H9 (cell line): ENCODE results near the gene GRM5. TPM values are rescaled to one million over a fixed set of nuclear protein-coding genes. Genes with fewer than 3 reads are reported as not detected.

ENCODE experiments used
- DNase-seq: peaks from one replicate; pipeline ENCODE4 v3.0.0-alpha.2; 2017
- H2AFZ ChIP-seq: one replicate; pipeline ENCODE4 v1.6.1; 2013; ENCODE audit warnings: mild to moderate bottlenecking, low read length, control low read depth, moderate library complexity
- H2AK5ac ChIP-seq: 2 replicates; pipeline ENCODE4 v1.6.1; 2013; ENCODE audit warnings: low read length, control low read depth, mixed read lengths; ENCODE audit not compliant: insufficient read length
- H2BK120ac ChIP-seq: one replicate; pipeline ENCODE4 v1.6.1; 2013; ENCODE audit warnings: low read depth, mild to moderate bottlenecking, low read length, control low read depth, inconsistent platforms; ENCODE audit not compliant: poor library complexity, severe bottlenecking
- H2BK12ac ChIP-seq: 2 replicates; pipeline ENCODE4 v1.6.1; 2013; ENCODE audit warnings: low read length, control low read depth, mixed read lengths, low read depth; ENCODE audit not compliant: insufficient read length
- H2BK15ac ChIP-seq: 2 replicates; pipeline ENCODE4 v1.6.1; 2013; ENCODE audit warnings: low read depth, low read length, control low read depth
- H2BK20ac ChIP-seq: one replicate; pipeline ENCODE4 v1.6.1; 2013; ENCODE audit warnings: low read depth, mild to moderate bottlenecking, low read length, control low read depth, inconsistent platforms; ENCODE audit not compliant: poor library complexity, severe bottlenecking
- H2BK5ac ChIP-seq: 2 replicates; pipeline ENCODE4 v1.6.1; 2013; ENCODE audit warnings: low read length, control low read depth, mixed read lengths; ENCODE audit not compliant: insufficient read length
- H3K14ac ChIP-seq: 2 replicates; pipeline ENCODE4 v1.6.1; 2013; ENCODE audit warnings: low read length, control low read depth; ENCODE audit not compliant: insufficient read depth
- H3K18ac ChIP-seq: 2 replicates; pipeline ENCODE4 v1.6.1; 2013; ENCODE audit warnings: low read depth, mild to moderate bottlenecking, mixed read lengths, low read length, control low read depth; ENCODE audit not compliant: insufficient read length
- H3K23ac ChIP-seq: 2 replicates; pipeline ENCODE4 v1.6.1; 2013; ENCODE audit warnings: low read length, control low read depth, mixed read lengths, low read depth; ENCODE audit not compliant: insufficient read length
- H3K23me2 ChIP-seq: 2 replicates; pipeline ENCODE4 v1.6.1; 2013; ENCODE audit warnings: low read depth, mild to moderate bottlenecking, mixed read lengths, low read length, control low read depth; ENCODE audit not compliant: insufficient read length, poor library complexity, severe bottlenecking
- H3K27ac ChIP-seq: 2 replicates; pipeline ENCODE4 v1.5.1; 2013; ENCODE audit warnings: low read length, control low read depth, mixed read lengths, low read depth; ENCODE audit not compliant: insufficient read length
- H3K27me3 ChIP-seq: 2 replicates; pipeline ENCODE4 v1.6.1; 2013; ENCODE audit warnings: low read length, control low read depth, inconsistent platforms; ENCODE audit not compliant: insufficient read depth
- H3K4ac ChIP-seq: 2 replicates; pipeline ENCODE4 v1.6.1; 2013; ENCODE audit warnings: low read depth, mild to moderate bottlenecking, control low read depth, inconsistent platforms, low read length, moderate library complexity
- H3K4me1 ChIP-seq: 2 replicates; pipeline ENCODE4 v1.6.1; 2013; ENCODE audit warnings: low read length, control low read depth, inconsistent platforms; ENCODE audit not compliant: insufficient read depth
- H3K4me2 ChIP-seq: 2 replicates; pipeline ENCODE4 v1.6.1; 2013; ENCODE audit warnings: low read length, control low read depth, mixed read lengths; ENCODE audit not compliant: insufficient read length, insufficient read depth
- H3K56ac ChIP-seq: 2 replicates; pipeline ENCODE4 v1.6.1; 2013; ENCODE audit warnings: low read depth, mild to moderate bottlenecking, mixed read lengths, low read length, control low read depth; ENCODE audit not compliant: insufficient read length
- H3K79me1 ChIP-seq: 2 replicates; pipeline ENCODE4 v1.6.1; 2013; ENCODE audit warnings: low read depth, mild to moderate bottlenecking, moderate library complexity, low read length, control low read depth, inconsistent platforms; ENCODE audit not compliant: insufficient read depth, poor library complexity, severe bottlenecking
- H3K79me2 ChIP-seq: 2 replicates; pipeline ENCODE4 v1.6.1; 2013; ENCODE audit warnings: low read length, control low read depth, inconsistent platforms; ENCODE audit not compliant: insufficient read depth
- H3K9ac ChIP-seq: 2 replicates; pipeline ENCODE4 v1.6.1; 2013; ENCODE audit warnings: low read length, control low read depth, mixed read lengths; ENCODE audit not compliant: insufficient read length; ENCODE audit errors: extremely low read depth
- H3K9me3 ChIP-seq: one replicate; pipeline ENCODE4 v1.6.1; 2013; ENCODE audit warnings: low read depth, low read length, inconsistent platforms; ENCODE audit not compliant: control insufficient read depth
- H3T11ph ChIP-seq: one replicate; pipeline ENCODE4 v1.6.1; 2013; ENCODE audit warnings: mild to moderate bottlenecking, low read length, control low read depth, inconsistent platforms
- H4K20me1 ChIP-seq: one replicate; pipeline ENCODE4 v1.6.1; 2013; ENCODE audit not compliant: control insufficient read depth, insufficient read length, insufficient read depth
- H4K5ac ChIP-seq: 2 replicates; pipeline ENCODE4 v1.6.1; 2013; ENCODE audit warnings: low read depth, mild to moderate bottlenecking, mixed read lengths, low read length, control low read depth; ENCODE audit not compliant: insufficient read length
- H4K8ac ChIP-seq: replicated peaks from 2 replicates; pipeline ENCODE4 v1.6.1; 2013; ENCODE audit warnings: low read length, control low read depth, mixed read lengths, low read depth; ENCODE audit not compliant: insufficient read length
- H4K91ac ChIP-seq: 2 replicates; pipeline ENCODE4 v1.6.1; 2013; ENCODE audit warnings: low read depth, mild to moderate bottlenecking, moderate library complexity, mixed read lengths, low read length, control low read depth; ENCODE audit not compliant: insufficient read length
- H3K27ac Mint-ChIP-seq, 3 experiments: 2 replicates in 2 of 3; 3 replicates in 1 of 3; pipeline ENCODE4 v1.8.0; 2020 to 2021; ENCODE audit warnings: mixed read lengths in 3 of 3, mild to moderate bottlenecking in 1 of 3, moderate library complexity in 1 of 3
- H3K27me3 Mint-ChIP-seq: 2 replicates; pipeline ENCODE4 v1.8.0; 2021; ENCODE audit warnings: low read depth, mild to moderate bottlenecking, moderate library complexity, mixed read lengths
- H3K36me3 Mint-ChIP-seq, 3 experiments: 2 replicates in 2 of 3; 3 replicates in 1 of 3; pipeline ENCODE4 v1.8.0; 2020 to 2021; ENCODE audit warnings: low read depth in 3 of 3, mixed read lengths in 3 of 3; ENCODE audit not compliant: insufficient read depth in 1 of 3
- H3K4me1 Mint-ChIP-seq, 2 experiments: 2 replicates each; pipeline ENCODE4 v1.8.0; 2020; ENCODE audit warnings: mixed read lengths in 2 of 2
- H3K4me3 Mint-ChIP-seq, 2 experiments: 2 replicates in 1 of 2; 3 replicates in 1 of 2; pipeline ENCODE4 v1.8.0; 2020 to 2021; ENCODE audit warnings: mild to moderate bottlenecking in 2 of 2, mixed read lengths in 2 of 2, moderate library complexity in 1 of 2
- H3K9me3 Mint-ChIP-seq, 2 experiments: 2 replicates in 1 of 2; 3 replicates in 1 of 2; pipeline ENCODE4 v1.8.0; 2020; ENCODE audit warnings: mild to moderate bottlenecking in 2 of 2, mixed read lengths in 2 of 2, moderate library complexity in 1 of 2
- WGBS: extraction: QIAGEN DNeasy Blood & Tissue Kit; methylation state at CpG from one replicate; pipeline ENCODE4 v1.1.7; 2013; ENCODE audit warnings: missing lambda C conversion rate, low lambda C conversion rate, mixed read lengths; ENCODE audit not compliant: insufficient read length; ENCODE audit errors: extremely low coverage; 5-methylcytosine and 5-hydroxymethylcytosine counted together
- total RNA-seq: library from RNA; stranded (reverse); gene quantifications from 2 replicates; pipeline ENCODE4 v1.2.1, GENCODE V29; 2021
- TF ChIP-seq, protein P1 (sequence below): fragments of 200-600 bp; sonication (generic); conservative IDR thresholded peaks from 3 replicates; pipeline ENCODE4 v1.8.0; 2021; ENCODE audit warnings: antibody characterized with exemption, mild to moderate bottlenecking

Gene GRM5
- total RNA-seq, 1 experiment from 2014 or later, result not detected

DNA sequence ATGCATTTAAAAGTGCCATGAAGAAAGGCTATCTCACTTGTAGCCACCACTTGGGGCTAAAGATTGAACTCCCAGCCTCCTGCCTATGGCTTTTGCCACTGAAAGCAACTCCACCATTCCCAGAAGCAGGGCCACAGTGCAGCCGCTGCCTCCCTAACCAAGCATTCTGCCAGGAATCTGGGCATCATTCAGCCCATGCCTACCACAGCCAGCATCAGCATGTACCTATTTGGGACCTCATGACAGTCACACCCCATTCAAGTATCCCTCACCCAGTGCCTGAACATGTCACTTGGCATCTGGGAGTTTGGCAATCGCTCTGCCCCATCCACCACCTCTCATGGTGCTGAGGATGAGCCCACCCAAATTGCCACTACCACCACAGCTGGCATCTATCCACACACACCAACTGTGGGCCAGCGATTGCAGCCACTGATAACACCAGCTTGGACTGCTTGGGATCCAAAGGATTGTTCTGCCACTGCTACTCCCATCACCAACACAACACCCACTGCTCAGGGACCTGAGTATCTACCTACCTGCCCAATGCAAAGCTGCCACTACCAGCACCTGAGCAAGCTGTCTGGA lies 234.4 kb downstream of the GRM5 start:
- Mint-ChIP-seq H3K36me3 (peaks cover 0 to 5% (median 0%) of the 10 kb centered on the region in 3 experiments; a peak in 2 of 7 replicates), H3K4me3 (no peak overlapping the region), H3K4me1 (no peaks in the 10 kb centered on the region), H3K27ac (peak overlapping the region in 1 of 3 experiments; percentile 86; a peak in 1 of 7 replicates), H3K9me3 (peaks cover 0 to 3% of the 10 kb centered on the region in 2 experiments; a peak in 2 of 5 replicates), H3K27me3 (no peaks in the 10 kb centered on the region)
- TF ChIP-seq, protein P1, sequence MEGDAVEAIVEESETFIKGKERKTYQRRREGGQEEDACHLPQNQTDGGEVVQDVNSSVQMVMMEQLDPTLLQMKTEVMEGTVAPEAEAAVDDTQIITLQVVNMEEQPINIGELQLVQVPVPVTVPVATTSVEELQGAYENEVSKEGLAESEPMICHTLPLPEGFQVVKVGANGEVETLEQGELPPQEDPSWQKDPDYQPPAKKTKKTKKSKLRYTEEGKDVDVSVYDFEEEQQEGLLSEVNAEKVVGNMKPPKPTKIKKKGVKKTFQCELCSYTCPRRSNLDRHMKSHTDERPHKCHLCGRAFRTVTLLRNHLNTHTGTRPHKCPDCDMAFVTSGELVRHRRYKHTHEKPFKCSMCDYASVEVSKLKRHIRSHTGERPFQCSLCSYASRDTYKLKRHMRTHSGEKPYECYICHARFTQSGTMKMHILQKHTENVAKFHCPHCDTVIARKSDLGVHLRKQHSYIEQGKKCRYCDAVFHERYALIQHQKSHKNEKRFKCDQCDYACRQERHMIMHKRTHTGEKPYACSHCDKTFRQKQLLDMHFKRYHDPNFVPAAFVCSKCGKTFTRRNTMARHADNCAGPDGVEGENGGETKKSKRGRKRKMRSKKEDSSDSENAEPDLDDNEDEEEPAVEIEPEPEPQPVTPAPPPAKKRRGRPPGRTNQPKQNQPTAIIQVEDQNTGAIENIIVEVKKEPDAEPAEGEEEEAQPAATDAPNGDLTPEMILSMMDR, result no peak
- H4K8ac ChIP-seq, result no peak overlapping the region
- WGBS, result no CpG with 5 or more reads among the region's 3 CpGs
- H2BK12ac ChIP-seq, result no peak overlapping the region
- DNase-seq, result no peak
- H4K20me1 ChIP-seq, result no peaks in the 10 kb centered on the region
- no peaks in the 10 kb centered on the region for H3K79me1 ChIP-seq
- no peak overlapping the region for H4K91ac ChIP-seq
- H3K9ac ChIP-seq, result no peak overlapping the region
- H3K14ac ChIP-seq, result no peak overlapping the region; the same call in 1 of the 2 replicates
- no peak overlapping the region for H3K4me2 ChIP-seq
- no peak overlapping the region for H3K27ac ChIP-seq
- H2BK5ac ChIP-seq, result no peak overlapping the region
- no peak overlapping the region for H3K18ac ChIP-seq
- no peak overlapping the region for H3K4ac ChIP-seq
- no peak overlapping the region for H2AFZ ChIP-seq
- H3K23ac ChIP-seq, result no peak overlapping the region
- no peak overlapping the region for H3T11ph ChIP-seq
- H3K9me3 ChIP-seq, result no peaks in the 10 kb centered on the region
- peak overlapping the region; percentile 33 for H4K5ac ChIP-seq
- H3K79me2 ChIP-seq, result no peaks in the 10 kb centered on the region
- no peak overlapping the region for H3K56ac ChIP-seq
- no peak overlapping the region for H2BK15ac ChIP-seq
- H2AK5ac ChIP-seq, result no peak overlapping the region
- H3K23me2 ChIP-seq, result no peaks in the 10 kb centered on the region
- no peaks in the 10 kb centered on the region; the same call in 1 of the 2 replicates for H3K4me1 ChIP-seq
- no peak overlapping the region for H2BK20ac ChIP-seq
- no peaks in the 10 kb centered on the region for H3K27me3 ChIP-seq
- no peak overlapping the region for H2BK120ac ChIP-seq
